ENCODE measurements around the gene QRFP. TPM values are rescaled to one million over a fixed set of nuclear protein-coding genes. Genes with fewer than 3 reads are reported as not detected.
A peak's percentile ranks its signal among the peaks of the same experiment; 100 is the strongest.

The QRFP gene
- total RNA-seq, 1 experiment from 2014 or later = not detected

DNA sequence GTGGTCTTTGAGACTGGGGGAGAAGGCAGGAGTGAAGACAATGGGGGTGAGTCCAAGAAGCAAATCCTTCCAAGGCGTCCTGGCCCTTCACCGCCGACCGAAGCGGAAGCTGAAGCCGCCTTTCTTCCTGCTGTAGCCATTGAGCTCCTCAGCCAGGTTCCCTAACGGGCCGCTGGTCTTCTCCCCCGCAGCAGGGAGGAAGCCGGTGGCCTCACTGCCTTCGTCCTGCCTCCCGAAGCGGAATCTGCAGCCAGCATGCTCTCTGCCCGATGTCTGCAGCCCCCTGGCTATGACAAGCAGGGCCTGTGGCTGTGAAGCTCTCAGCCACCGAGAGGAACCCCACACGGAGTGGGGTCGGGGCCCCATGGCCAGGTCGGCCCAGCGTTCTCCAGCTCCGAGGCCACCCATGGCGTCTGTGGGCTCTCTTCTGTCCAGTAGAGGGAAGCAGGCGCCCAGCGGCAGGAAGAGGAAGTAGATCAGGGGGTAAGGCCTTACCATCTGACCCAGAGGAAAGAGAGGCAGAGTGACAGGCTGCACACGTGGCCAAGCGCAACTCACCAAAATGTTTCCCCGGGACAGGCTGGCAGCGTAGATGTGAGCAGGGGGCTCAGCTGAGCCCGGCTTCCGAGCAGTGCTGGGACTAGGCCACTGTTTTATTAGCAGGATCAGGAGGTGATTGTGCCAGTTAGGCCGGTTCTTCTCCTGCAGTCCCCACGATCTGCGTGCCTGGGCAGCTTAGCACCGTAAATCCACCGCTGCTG, 3.1 kb downstream of the QRFP start:
- peak; percentile 29 for DNase-seq
- Histone ChIP-seq H3K14ac (ENCODE audit: insufficient read depth, low read length) (no peak overlapping the region), H3K18ac (ENCODE audit: insufficient read length, low read depth, low read length) (no peak overlapping the region), H2BK5ac (ENCODE audit: insufficient read length, low read length) (no peak overlapping the region), H3K9me3 (ENCODE audit: control insufficient read depth, low read depth, low read length) (no peaks in the 10 kb centered on the region), H3K27me3 (ENCODE audit: insufficient read depth, low read length) (no peaks in the 10 kb centered on the region), H3K79me2 (ENCODE audit: insufficient read depth, low read length) (no peaks in the 10 kb centered on the region), H3K4me2 (ENCODE audit: insufficient read depth, insufficient read length, low read length) (no peak overlapping the region), H3K23me2 (ENCODE audit: insufficient read length, low read depth, low read length, poor library complexity, severe bottlenecking) (no peaks in the 10 kb centered on the region), H3K4me1 (ENCODE audit: insufficient read depth, low read length) (no peaks in the 10 kb centered on the region), H2BK20ac (ENCODE audit: low read depth, low read length, poor library complexity, severe bottlenecking) (no peak overlapping the region), H3K56ac (ENCODE audit: insufficient read length, low read depth, low read length) (no peak overlapping the region), H2BK12ac (ENCODE audit: insufficient read length, low read depth, low read length) (no peak overlapping the region), H4K5ac (ENCODE audit: insufficient read length, low read depth, low read length) (no peak overlapping the region), H3T11ph (ENCODE audit: low read length) (no peak overlapping the region), H2AK5ac (ENCODE audit: insufficient read length, low read length) (no peak overlapping the region), H2BK120ac (ENCODE audit: low read depth, low read length, poor library complexity, severe bottlenecking) (no peak overlapping the region), H4K8ac (replicated peaks; ENCODE audit: insufficient read length, low read depth, low read length) (no peak overlapping the region), H4K20me1 (ENCODE audit: control insufficient read depth, insufficient read depth, insufficient read length) (no peaks in the 10 kb centered on the region), H3K4ac (ENCODE audit: low read depth, low read length) (no peak overlapping the region), H3K23ac (ENCODE audit: insufficient read length, low read depth, low read length) (no peak overlapping the region), H3K9ac (ENCODE audit: extremely low read depth, insufficient read length, low read length) (no peak overlapping the region), H3K79me1 (ENCODE audit: insufficient read depth, low read depth, low read length, poor library complexity, severe bottlenecking) (no peaks in the 10 kb centered on the region), H2BK15ac (ENCODE audit: low read depth, low read length) (no peak overlapping the region), H3K27ac (ENCODE audit: insufficient read length, low read depth, low read length) (no peak overlapping the region), H4K91ac (ENCODE audit: insufficient read length, low read depth, low read length) (no peak overlapping the region), H2AFZ (ENCODE audit: low read length) (no peak overlapping the region)
- Mint-ChIP-seq H3K9me3 (no peaks in the 10 kb centered on the region; a peak in 1 of 5 replicates), H3K36me3 (ENCODE audit: insufficient read depth in 1 of 3, low read depth in 3 of 3) (peaks cover 0 to 27% (median 2%) of the 10 kb centered on the region in 3 experiments), H3K4me1 (peaks cover 2 to 9% of the 10 kb centered on the region in 2 experiments; a peak in 1 of 4 replicates), H3K4me3 (no peak overlapping the region), H3K27me3 (ENCODE audit: low read depth) (no peaks in the 10 kb centered on the region; the same call in 1 of the 2 replicates), H3K27ac (peak overlapping the region; percentile 22 to 61 (median 38); a peak in 3 of 7 replicates)
- TF ChIP-seq, protein P1, sequence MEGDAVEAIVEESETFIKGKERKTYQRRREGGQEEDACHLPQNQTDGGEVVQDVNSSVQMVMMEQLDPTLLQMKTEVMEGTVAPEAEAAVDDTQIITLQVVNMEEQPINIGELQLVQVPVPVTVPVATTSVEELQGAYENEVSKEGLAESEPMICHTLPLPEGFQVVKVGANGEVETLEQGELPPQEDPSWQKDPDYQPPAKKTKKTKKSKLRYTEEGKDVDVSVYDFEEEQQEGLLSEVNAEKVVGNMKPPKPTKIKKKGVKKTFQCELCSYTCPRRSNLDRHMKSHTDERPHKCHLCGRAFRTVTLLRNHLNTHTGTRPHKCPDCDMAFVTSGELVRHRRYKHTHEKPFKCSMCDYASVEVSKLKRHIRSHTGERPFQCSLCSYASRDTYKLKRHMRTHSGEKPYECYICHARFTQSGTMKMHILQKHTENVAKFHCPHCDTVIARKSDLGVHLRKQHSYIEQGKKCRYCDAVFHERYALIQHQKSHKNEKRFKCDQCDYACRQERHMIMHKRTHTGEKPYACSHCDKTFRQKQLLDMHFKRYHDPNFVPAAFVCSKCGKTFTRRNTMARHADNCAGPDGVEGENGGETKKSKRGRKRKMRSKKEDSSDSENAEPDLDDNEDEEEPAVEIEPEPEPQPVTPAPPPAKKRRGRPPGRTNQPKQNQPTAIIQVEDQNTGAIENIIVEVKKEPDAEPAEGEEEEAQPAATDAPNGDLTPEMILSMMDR (conservative IDR thresholded peaks at IDR 0.05) = peak; percentile 59
- no CpG with 5 or more reads among the region's 34 CpGs for WGBS (ENCODE audit: extremely low coverage, insufficient read length, low lambda C conversion rate)
